SK-N-SH (cell line): ENCODE data around the gene SMIM28. TPM values are rescaled to one million over a fixed set of nuclear protein-coding genes. Genes with fewer than 3 reads are reported as not detected.

Source experiments
- CTCF ChIA-PET: fragments of 300-600, 350-600 bp; formaldehyde crosslinking; extraction: SDS; loops from one replicate; lab custom pipeline; 2021; lab: Yijun Ruan, JAX
- POLR2A ChIA-PET: fragments of 350-600 bp; sonication (Branson Sonifier 250); formaldehyde crosslinking; extraction: SDS; loops from one replicate; lab custom pipeline; 2020; ENCODE audit warnings: antibody characterized with exemption, inconsistent platforms; lab: Yijun Ruan, JAX
- DNase-seq: peaks from one replicate; pipeline ENCODE4 v3.0.0; 2012
- H2AFZ ChIP-seq: fragments of 200-600 bp; sonication (generic); 2 replicates; pipeline ENCODE4 v1.8.1; 2016; ENCODE audit warnings: antibody characterized with exemption, mild to moderate bottlenecking, low read depth
- H3F3A ChIP-seq: fragments of 200-600 bp; sonication (generic); replicated peaks from 2 replicates; pipeline ENCODE3; 2016; ENCODE audit warnings: antibody characterized with exemption, mild to moderate bottlenecking; ENCODE audit not compliant: insufficient read depth
- H3K27ac ChIP-seq, 2 experiments: fragments of 200-500 bp in 1 of 2; fragments of 200-600 bp in 1 of 2; sonication (Bioruptor generic) in 1 of 2; sonication (generic), shearing (Covaris generic) in 1 of 2; 2 replicates each; pipeline versions ENCODE4 v1.5.1 to v1.6.1; 2014 to 2016; ENCODE audit warnings: low read depth in 2 of 2, inconsistent platforms in 1 of 2, low read length in 1 of 2, mild to moderate bottlenecking in 1 of 2, mixed read lengths in 1 of 2
- H3K27me3 ChIP-seq: fragments of 200-600 bp; sonication (generic), shearing (Covaris generic); 2 replicates; pipeline ENCODE4 v1.6.1; 2016; ENCODE audit warnings: mixed run types; ENCODE audit not compliant: insufficient read depth
- H3K36me3 ChIP-seq, 2 experiments: fragments of 200-500 bp in 1 of 2; fragments of 200-600 bp in 1 of 2; sonication (Bioruptor generic) in 1 of 2; sonication (generic) in 1 of 2; replicated peaks in 1 of 2; 2 replicates each; pipeline versions ENCODE3 to v1.5.1; 2014 to 2016; ENCODE audit warnings: low read length in 1 of 2, mild to moderate bottlenecking in 1 of 2; ENCODE audit not compliant: insufficient read depth in 2 of 2, control insufficient read depth in 1 of 2
- H3K4me1 ChIP-seq, 2 experiments: fragments of 200-500 bp in 1 of 2; fragments of 200-600 bp in 1 of 2; sonication (Bioruptor generic) in 1 of 2; sonication (generic), shearing (Covaris generic) in 1 of 2; 2 replicates each; pipeline versions ENCODE4 v1.5.1 to v1.6.1; 2014 to 2016; ENCODE audit warnings: low read depth in 1 of 2, low read length in 1 of 2, mixed run types in 1 of 2; ENCODE audit not compliant: insufficient read depth in 2 of 2, control insufficient read depth in 1 of 2
- H3K4me2 ChIP-seq: fragments of 200-600 bp; sonication (generic), shearing (Covaris generic); 2 replicates; pipeline ENCODE4 v1.6.1; 2017; ENCODE audit warnings: mixed run types
- H3K4me3 ChIP-seq, 2 experiments: fragments of 200-500 bp in 1 of 2; fragments of 200-600 bp in 1 of 2; sonication (Bioruptor generic) in 1 of 2; sonication (generic), shearing (Covaris generic) in 1 of 2; 2 replicates each; pipeline versions ENCODE4 v1.5.1 to v1.8.1; 2014 to 2016; ENCODE audit warnings: low read depth in 2 of 2, inconsistent platforms in 1 of 2, low read length in 1 of 2, mild to moderate bottlenecking in 1 of 2, mixed read lengths in 1 of 2, moderate library complexity in 1 of 2
- H3K79me2 ChIP-seq: fragments of 200-600 bp; sonication (generic); 2 replicates; pipeline ENCODE4 v1.8.1; 2017; ENCODE audit warnings: mild to moderate bottlenecking; ENCODE audit not compliant: insufficient read depth
- H3K9ac ChIP-seq: fragments of 200-600 bp; sonication (generic); 2 replicates; pipeline ENCODE4 v1.6.1; 2017; ENCODE audit warnings: mixed run types
- H3K9me2 ChIP-seq: fragments of 200-600 bp; sonication (generic); 2 replicates; pipeline ENCODE4 v1.6.1; 2017; ENCODE audit warnings: mixed run types
- H3K9me3 ChIP-seq: fragments of 200-600 bp; sonication (generic); 2 replicates; pipeline ENCODE4 v1.6.1; 2017; ENCODE audit warnings: mixed run types, mild to moderate bottlenecking, moderate library complexity
- H4K20me1 ChIP-seq: fragments of 200-600 bp; sonication (generic); 2 replicates; pipeline ENCODE4 v1.6.1; 2017; ENCODE audit warnings: mild to moderate bottlenecking, mixed run types; ENCODE audit not compliant: insufficient read depth
- CHD2 ChIP-seq: fragments of 150-350 bp; IDR thresholded peaks from 2 replicates; pipeline ENCODE4 v1.6.1; 2018; ENCODE audit warnings: low read length; ENCODE audit not compliant: partially characterized antibody
- ELF1 ChIP-seq: IDR thresholded peaks from 2 replicates; pipeline ENCODE4 v1.4.0; 2012
- EP300 ChIP-seq, 2 experiments: IDR thresholded peaks; 2 replicates each; pipeline versions ENCODE4 v1.4.0 to v1.6.1; 2012; ENCODE audit warnings: borderline replicate concordance in 1 of 2, low read depth in 1 of 2, low read length in 1 of 2
- EZH2phosphoT487 ChIP-seq: fragments of 200-600 bp; sonication (generic); IDR thresholded peaks from 2 replicates; pipeline ENCODE4 v1.6.1; 2017; ENCODE audit warnings: low read depth, mixed run types, mild to moderate bottlenecking, antibody characterized with exemption, moderate library complexity, borderline replicate concordance
- FOXJ3 ChIP-seq: sonication (generic); formaldehyde crosslinking; IDR thresholded peaks from 2 replicates; pipeline ENCODE4 v1.5.1; 2020; ENCODE audit warnings: mild to moderate bottlenecking, missing genetic modification reagents
- FOXM1 ChIP-seq: IDR thresholded peaks from 2 replicates; pipeline ENCODE4 v1.4.0; 2012; ENCODE audit warnings: low read depth, mild to moderate bottlenecking
- GABPA ChIP-seq: IDR thresholded peaks from 2 replicates; pipeline ENCODE4 v1.4.0; 2012; ENCODE audit warnings: low read depth, mild to moderate bottlenecking
- GATA2 ChIP-seq: sonication (generic); formaldehyde crosslinking; IDR thresholded peaks from 2 replicates; pipeline ENCODE4 v1.5.0; 2020; ENCODE audit warnings: mild to moderate bottlenecking, missing genetic modification reagents
- MXI1 ChIP-seq: IDR thresholded peaks from 2 replicates; pipeline ENCODE4 v1.6.1; 2012; ENCODE audit warnings: mild to moderate bottlenecking, low read depth, low read length, improper control_type of control experiment
- NFIC ChIP-seq: IDR thresholded peaks from 2 replicates; pipeline ENCODE4 v1.4.0; 2012; ENCODE audit warnings: borderline replicate concordance
- NRF1 ChIP-seq: IDR thresholded peaks from 2 replicates; pipeline ENCODE4 v1.6.1; 2012; ENCODE audit warnings: low read depth, mild to moderate bottlenecking, low read length
- POLR2AphosphoS5 ChIP-seq: IDR thresholded peaks from 2 replicates; pipeline ENCODE4 v1.6.1; 2012; ENCODE audit warnings: low read depth, low read length
- RCOR1 ChIP-seq: fragments of 150-350 bp; IDR thresholded peaks from 2 replicates; pipeline ENCODE4 v1.6.1; 2017; ENCODE audit warnings: antibody characterized with exemption, low read length
- RFX5 ChIP-seq: IDR thresholded peaks from 2 replicates; pipeline ENCODE4 v1.6.1; 2012; ENCODE audit warnings: mild to moderate bottlenecking, improper control_type of control experiment, low read length
- SIN3A ChIP-seq: IDR thresholded peaks from 2 replicates; pipeline ENCODE4 v1.6.1; 2012; ENCODE audit warnings: low read depth, mild to moderate bottlenecking, low read length, moderate library complexity, borderline replicate concordance
- TCF12 ChIP-seq: IDR thresholded peaks from 2 replicates; pipeline ENCODE4 v1.4.0; 2012
- WGBS: methylation state at CpG from one replicate; pipeline ENCODE4 v1.1.6; 2017; ENCODE audit warnings: low lambda C conversion rate; 5-methylcytosine and 5-hydroxymethylcytosine counted together
- polyA plus RNA-seq, 3 experiments: library from polyadenylated mRNA; depleted of rRNA; stranded (reverse); fragments of >200 nt; gene quantifications; 2 replicates each; pipeline ENCODE4 v1.2.3, GENCODE V29; 2012
- TF ChIP-seq, protein P1 (sequence below): IDR thresholded peaks from 2 replicates; pipeline ENCODE4 v1.4.0; 2012; ENCODE audit warnings: low read depth, borderline replicate concordance
- TF ChIP-seq, protein P2 (sequence below): IDR thresholded peaks from 2 replicates; pipeline ENCODE4 v1.4.0; 2012; ENCODE audit warnings: low read depth, borderline replicate concordance
- TF ChIP-seq, protein P3 (sequence below): IDR thresholded peaks from 2 replicates; pipeline ENCODE4 v1.4.0; 2012; ENCODE audit warnings: low read depth
- TF ChIP-seq, protein P4 (sequence below): fragments of 150-350 bp; IDR thresholded peaks from 2 replicates; pipeline ENCODE4 v1.6.1; 2016; ENCODE audit warnings: mild to moderate bottlenecking, low read depth, low read length

SMIM28 gene
- polyA plus RNA-seq, 1 of the 3 experiments (the other 2 are of a cell fraction) = not detected

DNA sequence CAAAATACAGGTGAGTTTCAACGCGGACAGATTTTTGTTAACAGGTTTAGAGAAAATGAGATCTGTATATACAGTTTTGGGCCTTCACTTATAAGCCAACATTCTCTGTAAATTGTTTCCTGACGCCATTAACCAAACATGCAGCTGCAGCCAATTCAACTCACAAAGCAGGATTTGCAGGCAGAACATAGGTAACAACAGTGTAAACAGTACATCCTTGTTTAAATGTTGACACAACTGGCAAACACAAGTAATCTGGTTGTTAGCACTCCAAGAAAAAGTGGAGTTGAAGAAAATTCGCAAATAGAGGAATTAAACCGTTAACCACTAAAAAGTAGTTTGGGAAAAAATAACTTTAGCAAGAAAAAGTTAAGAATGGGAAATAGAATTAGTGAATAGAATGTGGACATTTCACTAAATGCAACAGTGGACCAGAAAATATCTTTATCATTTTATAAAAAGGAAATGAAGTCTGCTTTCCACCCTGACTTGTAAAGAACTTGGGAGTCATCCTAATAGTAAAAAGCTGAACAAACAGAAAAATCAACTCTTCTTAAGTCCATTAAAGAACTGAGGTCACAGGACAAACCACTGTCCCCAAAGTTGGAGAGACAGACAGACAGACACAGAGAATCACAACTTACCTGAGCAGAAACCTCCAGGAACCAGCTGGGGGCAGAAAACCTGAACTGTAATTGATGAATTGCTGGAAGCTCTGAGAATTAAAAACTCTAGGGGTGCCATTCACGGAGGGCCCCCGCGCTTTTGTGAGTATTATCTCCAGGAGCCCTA is 10.1 kb downstream of the SMIM28 start:
- ChIA-PET POLR2A (no interaction called here), CTCF (interaction anchor here (0.7 to 1.8 kb wide), 2 partner anchors 16 to 275 kb away, joined by 3 to 5 read pairs; partner anchors contain the start of gene HEBP2)

DNA sequence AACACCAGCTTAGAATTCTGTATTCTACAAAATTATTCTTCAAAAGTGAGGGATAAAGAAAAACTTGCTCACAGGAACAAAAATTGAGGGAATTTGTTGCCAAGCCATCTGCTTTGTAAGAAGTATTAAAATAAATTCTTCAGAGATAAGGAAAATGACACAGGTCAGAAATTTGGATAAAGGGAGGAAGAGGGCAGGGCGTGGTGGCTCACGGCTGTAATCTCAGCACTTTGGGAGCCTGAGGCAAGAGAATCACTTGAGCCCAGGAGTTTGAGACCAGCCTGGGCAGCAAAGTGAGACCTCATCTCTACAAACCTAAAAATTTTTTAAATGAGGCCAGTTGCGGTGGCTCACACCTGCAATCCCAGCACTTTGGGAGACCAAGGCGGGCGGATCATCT is 11.8 kb downstream of the SMIM28 start:
- ChIA-PET CTCF (interaction anchor here (1.8 kb wide), 1 partner anchor 15 kb away, joined by 5 read pairs; the partner anchor contains the start of gene HEBP2), POLR2A (interaction anchor here (0.7 kb wide), 1 partner anchor 69 kb away, joined by 3 read pairs; no protein-coding TSS in a partner anchor)
- no peaks in the 10 kb centered on the region for H3K9me2 ChIP-seq
- no peak overlapping the region for H3K9ac ChIP-seq
- H3K4me1 ChIP-seq = no peaks in the 10 kb centered on the region
- H3K79me2 ChIP-seq = no peaks in the 10 kb centered on the region
- TF ChIP-seq NFIC (no peak), CHD2 (no peak), NRF1 (no peak), FOXM1 (no peak), MXI1 (no peak), POLR2AphosphoS5 (no peak), FOXJ3 (CRISPR knock-in tag) (no peak)
- TF ChIP-seq, protein P1, sequence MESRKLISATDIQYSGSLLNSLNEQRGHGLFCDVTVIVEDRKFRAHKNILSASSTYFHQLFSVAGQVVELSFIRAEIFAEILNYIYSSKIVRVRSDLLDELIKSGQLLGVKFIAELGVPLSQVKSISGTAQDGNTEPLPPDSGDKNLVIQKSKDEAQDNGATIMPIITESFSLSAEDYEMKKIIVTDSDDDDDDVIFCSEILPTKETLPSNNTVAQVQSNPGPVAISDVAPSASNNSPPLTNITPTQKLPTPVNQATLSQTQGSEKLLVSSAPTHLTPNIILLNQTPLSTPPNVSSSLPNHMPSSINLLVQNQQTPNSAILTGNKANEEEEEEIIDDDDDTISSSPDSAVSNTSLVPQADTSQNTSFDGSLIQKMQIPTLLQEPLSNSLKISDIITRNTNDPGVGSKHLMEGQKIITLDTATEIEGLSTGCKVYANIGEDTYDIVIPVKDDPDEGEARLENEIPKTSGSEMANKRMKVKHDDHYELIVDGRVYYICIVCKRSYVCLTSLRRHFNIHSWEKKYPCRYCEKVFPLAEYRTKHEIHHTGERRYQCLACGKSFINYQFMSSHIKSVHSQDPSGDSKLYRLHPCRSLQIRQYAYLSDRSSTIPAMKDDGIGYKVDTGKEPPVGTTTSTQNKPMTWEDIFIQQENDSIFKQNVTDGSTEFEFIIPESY = no peak
- TF ChIP-seq, protein P2, sequence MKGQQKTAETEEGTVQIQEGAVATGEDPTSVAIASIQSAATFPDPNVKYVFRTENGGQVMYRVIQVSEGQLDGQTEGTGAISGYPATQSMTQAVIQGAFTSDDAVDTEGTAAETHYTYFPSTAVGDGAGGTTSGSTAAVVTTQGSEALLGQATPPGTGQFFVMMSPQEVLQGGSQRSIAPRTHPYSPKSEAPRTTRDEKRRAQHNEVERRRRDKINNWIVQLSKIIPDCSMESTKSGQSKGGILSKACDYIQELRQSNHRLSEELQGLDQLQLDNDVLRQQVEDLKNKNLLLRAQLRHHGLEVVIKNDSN = no peak
- TF ChIP-seq, protein P3, sequence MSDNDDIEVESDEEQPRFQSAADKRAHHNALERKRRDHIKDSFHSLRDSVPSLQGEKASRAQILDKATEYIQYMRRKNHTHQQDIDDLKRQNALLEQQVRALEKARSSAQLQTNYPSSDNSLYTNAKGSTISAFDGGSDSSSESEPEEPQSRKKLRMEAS = no peak
- TF ChIP-seq, all 33 proteins: peak for 0
- no peaks in the 10 kb centered on the region for H3F3A ChIP-seq
- no peaks in the 10 kb centered on the region for H3K36me3 ChIP-seq
- H3K4me2 ChIP-seq = no peak overlapping the region
- H4K20me1 ChIP-seq = no peaks in the 10 kb centered on the region
- H3K9me3 ChIP-seq = no peaks in the 10 kb centered on the region
- no peak overlapping the region for H3K27ac ChIP-seq
- WGBS = 75% methylated on average over 5 of the region's 5 CpGs
- no peak overlapping the region for H2AFZ ChIP-seq
- no peaks in the 10 kb centered on the region; the same call in 1 of the 2 replicates for H3K27me3 ChIP-seq
- DNase-seq = no peak
- H3K4me3 ChIP-seq = no peak overlapping the region

More for the DNA sequence above, 10.1 kb downstream of the SMIM28 start:
- H4K20me1 ChIP-seq = no peaks in the 10 kb centered on the region
- H3K27me3 ChIP-seq = no peaks in the 10 kb centered on the region; the same call in 1 of the 2 replicates
- H3K27ac ChIP-seq = no peak overlapping the region
- no peak overlapping the region for H2AFZ ChIP-seq
- WGBS = 67% methylated on average over 8 of the region's 8 CpGs
- H3K4me1 ChIP-seq = no peaks in the 10 kb centered on the region
- H3K4me2 ChIP-seq = no peak overlapping the region
- H3K79me2 ChIP-seq = no peaks in the 10 kb centered on the region
- no peaks in the 10 kb centered on the region for H3K9me2 ChIP-seq
- TF ChIP-seq EP300 (IDR thresholded peaks at IDR 0.05; ENCODE audit: borderline replicate concordance in 1 of 2, low read depth in 1 of 2, low read length in 1 of 2) (no peak), TCF12 (no peak), SIN3A (no peak), NRF1 (no peak), RCOR1 (no peak), ELF1 (no peak), CHD2 (no peak), GABPA (no peak), RFX5 (no peak), POLR2AphosphoS5 (no peak), NFIC (no peak), GATA2 (CRISPR knock-in tag) (no peak), EZH2phosphoT487 (no peak), MXI1 (no peak)
- TF ChIP-seq, protein P4, sequence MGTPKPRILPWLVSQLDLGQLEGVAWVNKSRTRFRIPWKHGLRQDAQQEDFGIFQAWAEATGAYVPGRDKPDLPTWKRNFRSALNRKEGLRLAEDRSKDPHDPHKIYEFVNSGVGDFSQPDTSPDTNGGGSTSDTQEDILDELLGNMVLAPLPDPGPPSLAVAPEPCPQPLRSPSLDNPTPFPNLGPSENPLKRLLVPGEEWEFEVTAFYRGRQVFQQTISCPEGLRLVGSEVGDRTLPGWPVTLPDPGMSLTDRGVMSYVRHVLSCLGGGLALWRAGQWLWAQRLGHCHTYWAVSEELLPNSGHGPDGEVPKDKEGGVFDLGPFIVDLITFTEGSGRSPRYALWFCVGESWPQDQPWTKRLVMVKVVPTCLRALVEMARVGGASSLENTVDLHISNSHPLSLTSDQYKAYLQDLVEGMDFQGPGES = no peak
- no peak overlapping the region for H3K4me3 ChIP-seq
- no peaks in the 10 kb centered on the region for H3K36me3 ChIP-seq
- DNase-seq = no peak
- no peak overlapping the region for H3K9ac ChIP-seq
- H3K9me3 ChIP-seq = no peaks in the 10 kb centered on the region
- H3F3A ChIP-seq = no peaks in the 10 kb centered on the region
